ENCODE measurements around the gene GNA14.
"Not testable (repeated sequence)": the region's sequence is repeated elsewhere in the genome, so short reads cannot be mapped to it uniquely, and the experiment has no call there.

Gene GNA14

GRCh38 chr9:77531400-77531799 lies 116.7 kb downstream of the GNA14 start:
- no peak for DNase-seq

GRCh38 chr9:77523891-77524290 lies 124.2 kb downstream of the GNA14 start:
- peak; percentile 32 for DNase-seq

- no peak for DNase-seq
Observed at GRCh38 chr9:77521091-77521490, 127.0 kb downstream of the GNA14 start.

GRCh38 chr9:77518688-77519087 lies 129.4 kb downstream of the GNA14 start:
- no peak for DNase-seq

- DNase-seq: no peak
Observed at GRCh38 chr9:77516781-77517180, 131.3 kb downstream of the GNA14 start.

GRCh38 chr9:77514886-77515711 lies 133.0 kb downstream of the GNA14 start:
- DNase-seq: no peak

GRCh38 chr9:77513457-77513856 lies 134.7 kb downstream of the GNA14 start:
- no peak for DNase-seq

- peak in 1 of 2 experiments; percentile 5 for DNase-seq
Observed at GRCh38 chr9:77512876-77513275, 135.2 kb downstream of the GNA14 start.

- no peak for DNase-seq
Observed at GRCh38 chr9:77511525-77511924, 136.6 kb downstream of the GNA14 start.

- DNase-seq: no peak
Observed at GRCh38 chr9:77510666-77511065, 137.5 kb downstream of the GNA14 start.

GRCh38 chr9:77508396-77508795 lies 139.7 kb downstream of the GNA14 start:
- no peak for DNase-seq

- no peak for DNase-seq
Observed at GRCh38 chr9:77507212-77507961, 140.7 kb downstream of the GNA14 start.

- peak; percentile 72 to 76 for DNase-seq
Observed at GRCh38 chr9:77505232-77505631, 142.9 kb downstream of the GNA14 start.

- DNase-seq: no peak
Observed at GRCh38 chr9:77502568-77502967, 145.6 kb downstream of the GNA14 start.

- no peak for DNase-seq
Observed at GRCh38 chr9:77498891-77499290, 149.2 kb downstream of the GNA14 start.

- DNase-seq: no peak
Observed at GRCh38 chr9:77497322-77498198, 150.6 kb downstream of the GNA14 start.

- DNase-seq: no peak
Observed at GRCh38 chr9:77495834-77496671, 152.1 kb downstream of the GNA14 start.

GRCh38 chr9:77490279-77490678 lies 157.8 kb downstream of the GNA14 start:
- not testable (repeated sequence) for DNase-seq

- DNase-seq: not testable (repeated sequence)
Observed at GRCh38 chr9:77489405-77490163, 158.5 kb downstream of the GNA14 start.

- DNase-seq: peak in 1 of 2 experiments; percentile 3
Observed at GRCh38 chr9:77488439-77489126, 159.5 kb downstream of the GNA14 start.

GRCh38 chr9:77486968-77487367 lies 161.2 kb downstream of the GNA14 start:
- no peak for DNase-seq

All from NCI-H526 (cell line).